Common myeloid progenitor, CD34-positive (primary cell): ENCODE measurements around the gene MIEF2.
"Not testable (repeated sequence)": the region's sequence is repeated elsewhere in the genome, so short reads cannot be mapped to it uniquely, and the experiment has no call there.

ENCODE experiments used
- CTCF ChIA-PET: fragments of 350-600 bp; sonication (Branson Sonifier 250); formaldehyde crosslinking; loops from one replicate; lab custom pipeline; 2021; ENCODE audit warnings: antibody characterized with exemption; lab: Charles Lee
- POLR2A ChIA-PET: fragments of 350-600 bp; sonication (Branson Sonifier 250); formaldehyde crosslinking; loops from one replicate; lab custom pipeline; 2021; ENCODE audit warnings: antibody characterized with exemption; lab: Charles Lee
- DNase-seq, 3 donors: peaks; one replicate each; pipeline versions ENCODE4 v3.0.0 to v3.0.0-alpha.2; 2013
- H3K27ac ChIP-seq, 2 experiments: 1 replicate in 1 of 2; 2 replicates in 1 of 2; pipeline ENCODE4 v1.7.0; 2013; ENCODE audit warnings: inconsistent platforms in 2 of 2, low read length in 2 of 2, mild to moderate bottlenecking in 2 of 2, low read depth in 1 of 2, moderate library complexity in 1 of 2; ENCODE audit not compliant: severe bottlenecking in 2 of 2, insufficient read depth in 1 of 2, poor library complexity in 1 of 2
- H3K27me3 ChIP-seq, 5 experiments: replicated peaks in 2 of 5; 1 replicate in 3 of 5; 2 replicates in 2 of 5; pipeline versions ENCODE4 v1.6.1 to v1.7.0; 2013; ENCODE audit warnings: low read length in 4 of 5, mild to moderate bottlenecking in 2 of 5, moderate library complexity in 2 of 5, inconsistent platforms in 1 of 5; ENCODE audit not compliant: insufficient read depth in 5 of 5, control insufficient read depth in 4 of 5
- H3K36me3 ChIP-seq, 4 experiments: 1 replicate in 2 of 4; 2 replicates in 2 of 4; pipeline versions ENCODE4 v1.6.1 to v1.7.0; 2013; ENCODE audit warnings: low read length in 3 of 4, control low read depth in 1 of 4, mild to moderate bottlenecking in 1 of 4; ENCODE audit not compliant: control insufficient read depth in 4 of 4, insufficient read depth in 4 of 4
- H3K4me1 ChIP-seq, 4 experiments: 1 replicate in 3 of 4; 2 replicates in 1 of 4; pipeline versions ENCODE4 v1.6.1 to v1.7.1; 2013; ENCODE audit warnings: low read length in 3 of 4, mild to moderate bottlenecking in 3 of 4, control low read depth in 1 of 4, inconsistent platforms in 1 of 4, moderate library complexity in 1 of 4; ENCODE audit not compliant: control insufficient read depth in 4 of 4, insufficient read depth in 4 of 4; ENCODE audit errors: control extremely low read depth in 1 of 4
- H3K4me3 ChIP-seq, 7 experiments: 1 replicate in 4 of 7; 2 replicates in 3 of 7; pipeline versions ENCODE4 v1.5.1 to v1.7.0; 2013; ENCODE audit warnings: mild to moderate bottlenecking in 7 of 7, low read length in 6 of 7, moderate library complexity in 6 of 7, inconsistent platforms in 2 of 7, low read depth in 2 of 7, control low read depth in 1 of 7; ENCODE audit not compliant: insufficient read depth in 4 of 7, control insufficient read depth in 1 of 7; ENCODE audit errors: extremely low read depth in 1 of 7
- H3K9me3 ChIP-seq, 5 experiments: 1 replicate in 4 of 5; 2 replicates in 1 of 5; pipeline versions ENCODE4 v1.6.1 to v1.7.1; 2013; ENCODE audit warnings: low read length in 4 of 5, mild to moderate bottlenecking in 2 of 5, inconsistent platforms in 1 of 5, low read depth in 1 of 5, moderate library complexity in 1 of 5; ENCODE audit not compliant: control insufficient read depth in 4 of 5, insufficient read depth in 2 of 5; ENCODE audit errors: control extremely low read depth in 1 of 5
- WGBS: methylation state at CpG from one replicate; pipeline ENCODE4 v1.1.5; 2013; ENCODE audit not compliant: insufficient coverage; 5-methylcytosine and 5-hydroxymethylcytosine counted together

The MIEF2 gene

DNA sequence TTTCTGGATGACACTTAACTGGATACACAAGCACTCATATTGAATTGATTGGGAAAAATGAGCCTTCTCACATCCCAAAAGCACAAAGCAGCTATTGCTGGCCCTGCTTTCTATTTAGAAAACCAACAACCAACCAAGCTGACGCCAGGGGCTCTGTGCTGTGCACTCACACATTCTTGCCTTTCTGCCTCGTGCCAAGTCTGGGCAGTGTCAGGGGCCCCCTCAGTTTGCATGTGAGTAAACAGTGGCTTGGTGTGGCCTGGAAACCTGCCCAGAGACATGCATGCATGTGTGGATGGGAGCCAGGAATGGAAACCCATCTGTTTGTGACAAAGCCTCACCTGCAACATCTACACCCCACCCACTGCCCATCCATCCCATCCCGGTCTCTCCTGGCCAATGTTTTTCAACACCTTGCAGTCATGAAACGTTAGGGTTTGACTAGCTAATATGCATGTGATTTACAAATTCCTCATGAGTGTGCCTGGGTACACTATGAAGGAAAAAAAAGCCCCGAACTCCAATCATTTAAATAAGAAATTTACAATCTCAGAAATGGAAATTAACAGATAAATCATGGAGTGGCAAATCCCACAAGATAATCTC is 20.4 kb downstream of the MIEF2 start:
- DNase-seq: no peak
- no peaks in the 10 kb centered on the region for H3K9me3 ChIP-seq
- WGBS: 86% methylated on average over 2 of the region's 5 CpGs
- ChIA-PET CTCF (no interaction called here), POLR2A (no interaction called here)
- no peak overlapping the region for H3K4me3 ChIP-seq
- H3K36me3 ChIP-seq: peaks cover 41 to 88% (median 71%) of the 10 kb centered on the region in 4 experiments
- H3K27me3 ChIP-seq: no peaks in the 10 kb centered on the region
- H3K4me1 ChIP-seq: no peaks in the 10 kb centered on the region
- no peak overlapping the region for H3K27ac ChIP-seq

DNA sequence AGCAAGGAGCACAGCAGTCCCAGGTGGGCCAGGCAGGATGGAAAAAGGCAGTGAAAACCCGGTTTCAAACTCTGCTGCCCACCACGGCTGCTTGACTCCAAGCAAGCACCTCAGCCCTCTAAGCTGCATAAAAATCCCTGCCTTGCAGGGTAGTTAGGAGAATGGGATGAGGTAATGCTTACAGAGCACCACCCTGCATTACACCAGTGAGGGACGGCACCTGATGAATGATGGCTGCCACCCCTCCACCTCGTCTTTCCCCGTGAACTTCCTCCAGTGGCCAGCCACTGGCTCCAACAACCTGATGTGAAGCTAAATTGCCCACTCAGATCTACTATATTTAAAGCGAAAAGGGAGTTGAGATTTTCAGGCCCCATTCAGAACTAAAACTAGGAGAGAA is 21.3 kb downstream of the MIEF2 start:
- ChIA-PET POLR2A (no interaction called here), CTCF (no interaction called here)
- Histone ChIP-seq H3K36me3 (peaks cover 42 to 86% (median 67%) of the 10 kb centered on the region in 4 experiments), H3K4me1 (no peaks in the 10 kb centered on the region), H3K4me3 (no peak overlapping the region), H3K27ac (no peak overlapping the region), H3K27me3 (no peaks in the 10 kb centered on the region), H3K9me3 (no peaks in the 10 kb centered on the region)
- 98% methylated on average over 6 of the region's 6 CpGs for WGBS
- DNase-seq: no peak

GRCh38 chr17:18285296-18285695 is 24.8 kb downstream of the MIEF2 start:
- Histone ChIP-seq H3K27me3 (no peaks in the 10 kb centered on the region), H3K9me3 (no peaks in the 10 kb centered on the region), H3K36me3 (peaks cover 40 to 85% (median 59%) of the 10 kb centered on the region in 4 experiments), H3K4me1 (no peaks in the 10 kb centered on the region), H3K4me3 (no peak overlapping the region), H3K27ac (no peak overlapping the region)
- ChIA-PET CTCF (interaction anchor here (0.6 to 1.2 kb wide), 3 partner anchors 9 to 179 kb away, joined by 3 read pairs; no protein-coding TSS in a partner anchor), POLR2A (no interaction called here)
- 98% methylated on average over 11 of the region's 11 CpGs for WGBS
- no peak for DNase-seq

- POLR2A ChIA-PET: no interaction called here
- H3K36me3 ChIP-seq: peaks cover 21 to 65% (median 49%) of the 10 kb centered on the region in 4 experiments
Observed at GRCh38 chr17:18291718-18292540, 31.5 kb downstream of the MIEF2 start.

GRCh38 chr17:18298061-18298460 is 37.6 kb downstream of the MIEF2 start:
- 100% methylated on average over 4 of the region's 30 CpGs for WGBS
- H3K27ac ChIP-seq, CTCF ChIA-PET, POLR2A ChIA-PET, H3K9me3 ChIP-seq, H3K27me3 ChIP-seq, H3K4me1 ChIP-seq, H3K4me3 ChIP-seq, DNase-seq: not testable (repeated sequence)
- H3K36me3 ChIP-seq: peaks cover 14 to 59% (median 41%) of the 10 kb centered on the region in 4 experiments

More at GRCh38 chr17:18291718-18292540, 31.5 kb downstream of the MIEF2 start:
- whole genome bisulfite sequencing: 100% methylated on average over 3 of the region's 15 CpGs
- Histone ChIP-seq H3K4me1 (no peaks in the 10 kb centered on the region), H3K27ac (no peak overlapping the region), H3K27me3 (no peaks in the 10 kb centered on the region), H3K9me3 (no peaks in the 10 kb centered on the region), H3K4me3 (no peak overlapping the region)
- CTCF ChIA-PET: no interaction called here
- DNase-seq: no peak

GRCh38 chr17:18300725-18301480 is 40.4 kb downstream of the MIEF2 start:
- Histone ChIP-seq H3K4me1 (peaks cover 0 to 5% (median 0%) of the 10 kb centered on the region in 4 experiments), H3K4me3 (no peak overlapping the region), H3K27ac (no peak overlapping the region), H3K36me3 (peaks cover 17 to 67% (median 49%) of the 10 kb centered on the region in 4 experiments), H3K27me3 (no peaks in the 10 kb centered on the region), H3K9me3 (no peaks in the 10 kb centered on the region)
- DNase-seq: no peak
- CTCF ChIA-PET: interaction anchor here (0.9 to 2.2 kb wide), 4 partner anchors 12 to 22 kb away, joined by 3 to 6 read pairs (median 4); partner anchors contain the start of genes SMCR8 and TOP3A
- WGBS: 86% methylated on average over 7 of the region's 8 CpGs
- POLR2A ChIA-PET: interaction anchor here (0.6 kb wide), 1 partner anchor 310 kb away, joined by 5 read pairs; no protein-coding TSS in a partner anchor
